Heart right ventricle (tissue), 16 donors: ENCODE results near the gene C1QTNF9B. TPM values are rescaled to one million over a fixed set of nuclear protein-coding genes. Genes with fewer than 3 reads are reported as not detected.

Experiments
- ATAC-seq, 8 donors: fragments of 200-7000 bp; cut with Tn5 transposase; one replicate each; pipeline ENCODE4 v1.9.1; 2020; ENCODE audit warnings: mild to moderate bottlenecking in 8 of 8, moderate library complexity in 8 of 8, moderate number of reproducible peaks in 1 of 8
- DNase-seq, 2 donors: peaks; one replicate each; pipeline ENCODE4 v3.0.0-alpha.2; 2020
- H3K27ac ChIP-seq, 10 donors: fragments of 200-600 bp; sonication (generic) in 2 of 10; one replicate each; pipeline versions ENCODE4 v1.5.0 to v1.8.0; 2020 to 2022; ENCODE audit warnings: mild to moderate bottlenecking in 3 of 10
- H3K27me3 ChIP-seq, 7 donors: fragments of 200-600 bp; one replicate each; pipeline ENCODE4 v1.8.0; 2021 to 2022; ENCODE audit warnings: mild to moderate bottlenecking in 2 of 7
- H3K36me3 ChIP-seq, 9 donors: fragments of 200-600 bp; sonication (generic) in 1 of 9; one replicate each; pipeline versions ENCODE4 v1.5.0 to v1.8.0; 2020 to 2022; ENCODE audit warnings: mild to moderate bottlenecking in 2 of 9
- H3K4me1 ChIP-seq, 9 donors: fragments of 200-600 bp; sonication (generic) in 1 of 9; one replicate each; pipeline versions ENCODE4 v1.5.0 to v1.8.0; 2020 to 2022; ENCODE audit warnings: mild to moderate bottlenecking in 4 of 9
- H3K4me3 ChIP-seq, 10 donors: fragments of 200-600 bp; sonication (generic) in 2 of 10; one replicate each; pipeline versions ENCODE4 v1.5.0 to v1.8.0; 2020 to 2022; ENCODE audit warnings: mild to moderate bottlenecking in 7 of 10, moderate library complexity in 2 of 10
- H3K9me3 ChIP-seq, 11 donors: fragments of 200-600 bp in 10 of 11; sonication (generic) in 2 of 11; one replicate each; pipeline versions ENCODE4 v1.5.0 to v1.8.0; 2013 to 2022; ENCODE audit warnings: mild to moderate bottlenecking in 2 of 11, control low read depth in 1 of 11, moderate library complexity in 1 of 11
- CTCF ChIP-seq, 9 donors: fragments of 200-600 bp; sonication (generic) in 2 of 9; IDR thresholded peaks; one replicate each; pipeline versions ENCODE4 v1.5.0 to v1.8.0; 2021 to 2022; ENCODE audit warnings: antibody characterized with exemption in 9 of 9, mild to moderate bottlenecking in 5 of 9, moderate library complexity in 1 of 9
- WGBS, 2 donors: extraction: QIAGEN DNeasy Blood & Tissue Kit; methylation state at CpG; one replicate each; pipeline ENCODE4 v1.1.7; 2013; ENCODE audit warnings: inconsistent platforms in 1 of 2; 5-methylcytosine and 5-hydroxymethylcytosine counted together
- intact Hi-C, 10 donors: fragments of 100-400 bp; cut with DNase I; formaldehyde crosslinking; loops; one replicate each; pipeline versions ENCODE4 v1.11.1 to v1.14.2; 2022
- polyA plus RNA-seq, 2 donors: library from polyadenylated mRNA; stranded (reverse); fragments of 200-250 nt; gene quantifications; one replicate each; pipeline ENCODE4 v1.2.3, GENCODE V29; 2013
- total RNA-seq, 10 donors: library from RNA; stranded (reverse); fragmentation: NEBNext Ultra II Directional in 3 of 10; extraction: Animal tissue kit (Norgen Biotek cat#: 25700) in 3 of 10; gene quantifications; one replicate each; pipeline versions ENCODE4 v1.2.1 to v1.2.4, GENCODE V29; 2021 to 2023
- donor health status: Arrhythmogenic right ventricular cardiomyopathy.
- donor health status: ischemic (EF 13 %, LVEDD 7.1; RV severe dilation, severe dysfunction).
- donor health status: healthy with polysubstance abuse.
- donor health status: DM: no; HTN: yes; CAD: no.
- donor health status: DM: no; HTN: no; CAD: no.
- donor health status: ischemic (EF 25% LVEDD 6.9; RV normal size, moderate dysfunction).
- donor health status: ischemic (EF 25% LVEDD 5.7; RV mildly dilated, moderate dysfunction).
- donor health status: healthy.
- donor health status: DM: yes; HTN: yes; CAD: no.
- donor health status: Ischemic cardiomyopathy.
- donor health status: ischemic (EF 35%, LVEDD 5.7; RV mildly dilated, moderate dysfunction).
- donor health status: nonischemic (EF 11% LVEDD 7.7; RV severe dilation, severe dysfunction).
- donor health status: DM: yes; HTN: yes; CAD: no.
- donor health status: PGD.
- donor health status: ischemic (EF 29% LVEDD 5.4; RV normal size, mild dysfunction).
- donor health status: nonischemic (EF 23%, LVEDD 6.1; RV moderate dilation, normal function).

Gene C1QTNF9B
- total and polyA plus RNA-seq, 12 donors: 0.44 to 3.1 (median 1.4) TPM; not detected in 2

- TF ChIP-seq CTCF (IDR thresholded peaks at IDR 0.05): no peak
- DNase-seq (no peak), ATAC-seq (no peak)
- Histone ChIP-seq H3K27me3 (no peaks in the 10 kb centered on the region), H3K4me1 (no peaks in the 10 kb centered on the region), H3K9me3 (no peaks in the 10 kb centered on the region), H3K4me3 (no peak overlapping the region), H3K36me3 (peaks cover 0 to 29% (median 3%) of the 10 kb centered on the region in 9 donors), H3K27ac (no peak overlapping the region)
- 82 to 83% methylated on average over 5 of the region's 5 CpGs for WGBS, 2 donors
- intact Hi-C loops: loop anchor here in 6 of 10 donors (10.0 kb wide), 3 partner anchors 144 to 294 kb away; partner anchors contain the start of gene TNFRSF19 (in 1 of the 6)
Measured at GRCh38 chr13:23868521-23868920, 28.8 kb downstream of the C1QTNF9B start.

- Histone ChIP-seq H3K27ac (no peak overlapping the region), H3K4me3 (no peak overlapping the region), H3K27me3 (no peaks in the 10 kb centered on the region), H3K9me3 (no peaks in the 10 kb centered on the region), H3K4me1 (no peaks in the 10 kb centered on the region), H3K36me3 (peaks cover 0 to 41% (median 0%) of the 10 kb centered on the region in 9 donors)
- TF ChIP-seq CTCF (IDR thresholded peaks at IDR 0.05): no peak
- intact Hi-C loops: loop anchor here in 6 of 10 donors (10.0 kb wide), 3 partner anchors 142 to 292 kb away; partner anchors contain the start of gene TNFRSF19 (in 1 of the 6)
- 80 to 89% methylated on average over 8 of the region's 8 CpGs for WGBS, 2 donors
- DNase-seq: no peak
- peak in 1 of 8 donors; percentile 18 for ATAC-seq
Measured at GRCh38 chr13:23867027-23867491, 30.2 kb downstream of the C1QTNF9B start.

GRCh38 chr13:23866420-23867026 is 30.8 kb downstream of the C1QTNF9B start:
- ATAC-seq (no peak), DNase-seq (no peak)
- no peak overlapping the region for H3K27ac ChIP-seq
- intact Hi-C loops: loop anchor here in 6 of 10 donors (10.0 kb wide), 3 partner anchors 142 to 292 kb away; partner anchors contain the start of gene TNFRSF19 (in 1 of the 6)
- no peaks in the 10 kb centered on the region for H3K4me1 ChIP-seq
- no peaks in the 10 kb centered on the region for H3K27me3 ChIP-seq
- H3K9me3 ChIP-seq: no peaks in the 10 kb centered on the region
- peaks cover 0 to 46% (median 0%) of the 10 kb centered on the region in 9 donors for H3K36me3 ChIP-seq
- no peak overlapping the region for H3K4me3 ChIP-seq
- WGBS, 2 donors: 90 to 94% methylated on average over 9 of the region's 9 CpGs
- no peak for TF ChIP-seq CTCF (IDR thresholded peaks at IDR 0.05)

GRCh38 chr13:23865906-23866305 is 31.4 kb downstream of the C1QTNF9B start:
- no peak overlapping the region for H3K4me3 ChIP-seq
- intact Hi-C loops: loop anchor here in 6 of 10 donors (10.0 kb wide), 3 partner anchors 141 to 291 kb away; partner anchors contain the start of gene TNFRSF19 (in 1 of the 6)
- no peak for ATAC-seq
- H3K9me3 ChIP-seq: no peaks in the 10 kb centered on the region
- no peak for DNase-seq
- peaks cover 0 to 52% (median 0%) of the 10 kb centered on the region in 9 donors for H3K36me3 ChIP-seq
- H3K27ac ChIP-seq: no peak overlapping the region
- 94 to 96% methylated on average over 7 of the region's 7 CpGs for WGBS, 2 donors
- TF ChIP-seq CTCF (IDR thresholded peaks at IDR 0.05): no peak
- H3K4me1 ChIP-seq: no peaks in the 10 kb centered on the region
- H3K27me3 ChIP-seq: no peaks in the 10 kb centered on the region
